Activated CD4-positive, alpha-beta memory T cell treated with anti-CD3 and anti-CD28 coated beads for 36 hours (primary cell): ENCODE data around the gene LRRC8E. TPM values are rescaled to one million over a fixed set of nuclear protein-coding genes. Genes with fewer than 3 reads are reported as not detected.

ENCODE experiments used
- CTCF ChIA-PET: fragments of 350-600 bp; sonication (Branson Sonifier 250); formaldehyde crosslinking; loops from one replicate; lab custom pipeline; 2021; ENCODE audit warnings: antibody characterized with exemption, inconsistent platforms; lab: Charles Lee
- POLR2A ChIA-PET: fragments of 350-600 bp; sonication (Branson Sonifier 250); formaldehyde crosslinking; loops from one replicate; lab custom pipeline; 2021; ENCODE audit warnings: antibody characterized with exemption; lab: Charles Lee
- DNase-seq: peaks from one replicate; pipeline ENCODE4 v3.0.0-alpha.2; 2020
- H3K27ac Mint-ChIP-seq: one replicate; pipeline ENCODE4 v1.8.0; 2021; ENCODE audit warnings: mixed read lengths
- H3K27me3 Mint-ChIP-seq: one replicate; pipeline ENCODE4 v1.8.0; 2021; ENCODE audit warnings: mixed read lengths
- H3K36me3 Mint-ChIP-seq: one replicate; pipeline ENCODE4 v1.8.0; 2021; ENCODE audit warnings: mixed read lengths
- H3K4me1 Mint-ChIP-seq: one replicate; pipeline ENCODE4 v1.8.0; 2021; ENCODE audit warnings: low read depth, mixed read lengths
- H3K4me3 Mint-ChIP-seq: one replicate; pipeline ENCODE4 v1.8.0; 2021; ENCODE audit warnings: mild to moderate bottlenecking, mixed read lengths
- H3K9me3 Mint-ChIP-seq: one replicate; pipeline ENCODE4 v1.8.0; 2021; ENCODE audit warnings: mixed read lengths
- intact Hi-C: fragments of 100-400 bp; cut with micrococcal nuclease; formaldehyde crosslinking; loops from one replicate; pipeline ENCODE4 v1.15.1; 2023
- total RNA-seq, 2 experiments: library from RNA; stranded (reverse); gene quantifications; one replicate each; pipeline ENCODE4 v1.2.3, GENCODE V29; 2021

Gene LRRC8E
- total RNA-seq, result not detected

- no peaks in the 10 kb centered on the region for H3K9me3 Mint-ChIP-seq
- DNase-seq, result peak; percentile 53
- H3K27ac Mint-ChIP-seq, result no peak within 1 kb of the TSS
- ChIA-PET POLR2A (no interaction called here), CTCF (interaction anchor here (1.0 to 1.3 kb wide), 2 partner anchors 15 to 19 kb away, joined by 3 to 4 read pairs; partner anchors contain the start of gene MAP2K7)
- H3K27me3 Mint-ChIP-seq, result peaks cover 7% of the 10 kb centered on the region
- intact Hi-C loops, result no loop called here
- no peak within 1 kb of the TSS for H3K4me3 Mint-ChIP-seq
- H3K4me1 Mint-ChIP-seq, result no peaks in the 10 kb centered on the region
- no peaks in the 10 kb centered on the region for H3K36me3 Mint-ChIP-seq
Measured at GRCh38 chr19:7888145-7888825, at the start of gene LRRC8E. LRRC8E (plus strand) TSS chr19:7888510; CDS start chr19:7895604, 7,094 bp downstream.

- ChIA-PET POLR2A (no interaction called here), CTCF (no interaction called here)
- Mint-ChIP-seq H3K36me3 (no peaks in the 10 kb centered on the region), H3K4me1 (no peaks in the 10 kb centered on the region), H3K27me3 (no peaks in the 10 kb centered on the region), H3K27ac (no peak overlapping the region), H3K9me3 (no peaks in the 10 kb centered on the region), H3K4me3 (no peak overlapping the region)
- intact Hi-C loops, result no loop called here
- DNase-seq, result no peak
Measured at GRCh38 chr19:7839476-7839875, 48.8 kb upstream of the LRRC8E start.

- H3K27me3 Mint-ChIP-seq, result no peaks in the 10 kb centered on the region
- ChIA-PET POLR2A (no interaction called here), CTCF (no interaction called here)
- H3K9me3 Mint-ChIP-seq, result no peaks in the 10 kb centered on the region
- H3K4me1 Mint-ChIP-seq, result no peaks in the 10 kb centered on the region
- no peaks in the 10 kb centered on the region for H3K36me3 Mint-ChIP-seq
- no peak overlapping the region for H3K4me3 Mint-ChIP-seq
- H3K27ac Mint-ChIP-seq, result no peak overlapping the region
- intact Hi-C loops, result no loop called here
- no peak for DNase-seq
Measured at GRCh38 chr19:7840629-7841028, 47.7 kb upstream of the LRRC8E start.

- Mint-ChIP-seq H3K27ac (no peak overlapping the region), H3K27me3 (no peaks in the 10 kb centered on the region), H3K4me3 (no peak overlapping the region), H3K9me3 (no peaks in the 10 kb centered on the region), H3K4me1 (no peaks in the 10 kb centered on the region), H3K36me3 (no peaks in the 10 kb centered on the region)
- intact Hi-C loops, result no loop called here
- DNase-seq, result no peak
- ChIA-PET POLR2A (no interaction called here), CTCF (no interaction called here)
Measured at GRCh38 chr19:7841751-7842660, 46.3 kb upstream of the LRRC8E start.

GRCh38 chr19:7842661-7843294, 45.5 kb upstream of the LRRC8E start:
- Mint-ChIP-seq H3K36me3 (no peaks in the 10 kb centered on the region), H3K27ac (no peak overlapping the region), H3K4me3 (no peak overlapping the region), H3K9me3 (no peaks in the 10 kb centered on the region), H3K27me3 (no peaks in the 10 kb centered on the region), H3K4me1 (no peaks in the 10 kb centered on the region)
- POLR2A ChIA-PET, result no interaction called here
- CTCF ChIA-PET, result no interaction called here
- no peak for DNase-seq
- intact Hi-C loops, result no loop called here

- H3K4me3 Mint-ChIP-seq, result no peak overlapping the region
- H3K27ac Mint-ChIP-seq, result no peak overlapping the region
- ChIA-PET CTCF (no interaction called here), POLR2A (no interaction called here)
- H3K36me3 Mint-ChIP-seq, result no peaks in the 10 kb centered on the region
- no peaks in the 10 kb centered on the region for H3K9me3 Mint-ChIP-seq
- no peaks in the 10 kb centered on the region for H3K4me1 Mint-ChIP-seq
- H3K27me3 Mint-ChIP-seq, result no peaks in the 10 kb centered on the region
- intact Hi-C loops, result no loop called here
- no peak for DNase-seq
Measured at GRCh38 chr19:7843521-7843920, 44.8 kb upstream of the LRRC8E start.

- Mint-ChIP-seq H3K27me3 (no peaks in the 10 kb centered on the region), H3K9me3 (no peaks in the 10 kb centered on the region), H3K4me1 (no peaks in the 10 kb centered on the region), H3K4me3 (no peak overlapping the region), H3K27ac (no peak overlapping the region), H3K36me3 (no peaks in the 10 kb centered on the region)
- ChIA-PET CTCF (interaction anchor here (1.2 kb wide), 1 partner anchor 25 kb away, joined by 6 read pairs; no protein-coding TSS in a partner anchor), POLR2A (no interaction called here)
- intact Hi-C loops, result no loop called here
- no peak for DNase-seq
Measured at GRCh38 chr19:7844405-7844804, 43.9 kb upstream of the LRRC8E start.

GRCh38 chr19:7844951-7845350, 43.4 kb upstream of the LRRC8E start:
- no peak for DNase-seq
- Mint-ChIP-seq H3K36me3 (no peaks in the 10 kb centered on the region), H3K4me1 (no peaks in the 10 kb centered on the region), H3K4me3 (no peak overlapping the region), H3K9me3 (no peaks in the 10 kb centered on the region), H3K27me3 (no peaks in the 10 kb centered on the region), H3K27ac (no peak overlapping the region)
- intact Hi-C loops, result no loop called here
- CTCF ChIA-PET, result interaction anchor here (1.2 kb wide), 1 partner anchor 24 kb away, joined by 6 read pairs; no protein-coding TSS in a partner anchor
- POLR2A ChIA-PET, result no interaction called here

- Mint-ChIP-seq H3K9me3 (no peaks in the 10 kb centered on the region), H3K27ac (no peak overlapping the region), H3K4me3 (no peak overlapping the region), H3K27me3 (no peaks in the 10 kb centered on the region), H3K36me3 (no peaks in the 10 kb centered on the region), H3K4me1 (no peaks in the 10 kb centered on the region)
- intact Hi-C loops, result no loop called here
- POLR2A ChIA-PET, result no interaction called here
- CTCF ChIA-PET, result interaction anchor here (1.2 kb wide), 1 partner anchor 24 kb away, joined by 6 read pairs; no protein-coding TSS in a partner anchor
- DNase-seq, result no peak
Measured at GRCh38 chr19:7845390-7846154, 42.7 kb upstream of the LRRC8E start.

GRCh38 chr19:7846155-7846646, 42.1 kb upstream of the LRRC8E start:
- no peaks in the 10 kb centered on the region for H3K4me1 Mint-ChIP-seq
- CTCF ChIA-PET, result no interaction called here
- H3K27me3 Mint-ChIP-seq, result no peaks in the 10 kb centered on the region
- no peak overlapping the region for H3K4me3 Mint-ChIP-seq
- POLR2A ChIA-PET, result no interaction called here
- no peaks in the 10 kb centered on the region for H3K36me3 Mint-ChIP-seq
- intact Hi-C loops, result no loop called here
- no peak overlapping the region for H3K27ac Mint-ChIP-seq
- DNase-seq, result no peak
- H3K9me3 Mint-ChIP-seq, result no peaks in the 10 kb centered on the region

- DNase-seq, result no peak
- H3K27me3 Mint-ChIP-seq, result no peaks in the 10 kb centered on the region
- H3K4me1 Mint-ChIP-seq, result no peaks in the 10 kb centered on the region
- intact Hi-C loops, result no loop called here
- H3K36me3 Mint-ChIP-seq, result no peaks in the 10 kb centered on the region
- no peak overlapping the region for H3K27ac Mint-ChIP-seq
- H3K4me3 Mint-ChIP-seq, result no peak overlapping the region
- CTCF ChIA-PET, result no interaction called here
- POLR2A ChIA-PET, result no interaction called here
- no peaks in the 10 kb centered on the region for H3K9me3 Mint-ChIP-seq
Measured at GRCh38 chr19:7847664-7848063, 40.6 kb upstream of the LRRC8E start.
